Measurements from ENCODE around the gene AFDN.

- TF ChIP-seq, protein P1, sequence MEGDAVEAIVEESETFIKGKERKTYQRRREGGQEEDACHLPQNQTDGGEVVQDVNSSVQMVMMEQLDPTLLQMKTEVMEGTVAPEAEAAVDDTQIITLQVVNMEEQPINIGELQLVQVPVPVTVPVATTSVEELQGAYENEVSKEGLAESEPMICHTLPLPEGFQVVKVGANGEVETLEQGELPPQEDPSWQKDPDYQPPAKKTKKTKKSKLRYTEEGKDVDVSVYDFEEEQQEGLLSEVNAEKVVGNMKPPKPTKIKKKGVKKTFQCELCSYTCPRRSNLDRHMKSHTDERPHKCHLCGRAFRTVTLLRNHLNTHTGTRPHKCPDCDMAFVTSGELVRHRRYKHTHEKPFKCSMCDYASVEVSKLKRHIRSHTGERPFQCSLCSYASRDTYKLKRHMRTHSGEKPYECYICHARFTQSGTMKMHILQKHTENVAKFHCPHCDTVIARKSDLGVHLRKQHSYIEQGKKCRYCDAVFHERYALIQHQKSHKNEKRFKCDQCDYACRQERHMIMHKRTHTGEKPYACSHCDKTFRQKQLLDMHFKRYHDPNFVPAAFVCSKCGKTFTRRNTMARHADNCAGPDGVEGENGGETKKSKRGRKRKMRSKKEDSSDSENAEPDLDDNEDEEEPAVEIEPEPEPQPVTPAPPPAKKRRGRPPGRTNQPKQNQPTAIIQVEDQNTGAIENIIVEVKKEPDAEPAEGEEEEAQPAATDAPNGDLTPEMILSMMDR (IDR thresholded peaks at IDR 0.05): no peak
- no peak for TF ChIP-seq POLR2A (IDR thresholded peaks at IDR 0.05)
These were observed 127.4 kb downstream of the AFDN start for GRCh38 chr6:167954151-167954550.

Measured in suprapubic skin (tissue), 3 donors.